ENCODE measurements around the gene EQTN. TPM values are rescaled to one million over a fixed set of nuclear protein-coding genes. Genes with fewer than 3 reads are reported as not detected.
"Not testable (repeated sequence)": the region's sequence is repeated elsewhere in the genome, so short reads cannot be mapped to it uniquely, and the experiment has no call there.

The EQTN gene
- total RNA-seq, 5 donors from 2014 or later (not counting 1 experiment from before 2014, with no cell fraction given): not detected

DNA sequence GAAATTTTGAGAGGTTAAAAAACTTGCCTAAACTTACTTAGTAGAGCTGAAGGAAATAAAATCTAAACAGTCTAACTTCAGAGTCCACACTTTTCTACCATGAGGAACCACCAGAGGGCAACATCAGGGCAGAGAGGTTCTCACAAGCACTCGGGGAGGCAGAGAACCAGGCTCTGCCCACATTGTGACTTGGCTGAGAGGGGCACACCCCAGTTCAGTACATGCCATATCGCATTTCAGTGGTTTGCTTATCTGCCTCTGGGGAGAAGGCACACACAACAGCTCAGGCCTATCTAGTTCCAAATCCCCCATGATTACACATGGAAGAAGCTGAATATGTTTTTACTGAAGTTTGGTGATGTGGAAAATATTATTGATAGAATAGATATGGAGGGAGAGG is 49.2 kb downstream of the EQTN start:
- H3K27ac ChIP-seq (ENCODE audit: low read length): no peak overlapping the region
- H3K4me1 Mint-ChIP-seq: no peaks in the 10 kb centered on the region
- H3K36me3 Mint-ChIP-seq: no peaks in the 10 kb centered on the region
- CTCF ChIA-PET: interaction anchor here in 1 of 2 donors (0.6 kb wide), 1 partner anchor 29 kb away, joined by 3 read pairs; no protein-coding TSS in a partner anchor
- no peak overlapping the region for H3K4me3 ChIP-seq (ENCODE audit: control insufficient read depth in 1 of 2, extremely low read depth in 1 of 2, low read length in 1 of 2)
- H3K27me3 ChIP-seq (replicated peaks in 1 of 2; ENCODE audit: control insufficient read depth in 2 of 2, extremely low read depth in 1 of 2, insufficient read depth in 2 of 2, low read length in 1 of 2): peaks cover 0 to 6% of the 10 kb centered on the region in 2 experiments
- H3K27me3 Mint-ChIP-seq: peaks cover 6 to 16% of the 10 kb centered on the region in 2 donors
- DNase-seq (no peak), ATAC-seq (replicated peaks in 1 of 4) (no peak)
- POLR2A ChIA-PET: no interaction called here
- H3K9me3 Mint-ChIP-seq: peaks cover 0 to 4% (median 4%) of the 10 kb centered on the region in 3 donors
- no peak overlapping the region for H3K4me3 Mint-ChIP-seq
- no peak overlapping the region for H3K27ac Mint-ChIP-seq
- H3K9me3 ChIP-seq: no peaks in the 10 kb centered on the region
- H3K36me3 ChIP-seq (ENCODE audit: control insufficient read depth in 2 of 2, extremely low read depth in 1 of 2, insufficient read depth in 1 of 2, low read length in 1 of 2): no peaks in the 10 kb centered on the region
- no peaks in the 10 kb centered on the region for H3K4me1 ChIP-seq (ENCODE audit: control insufficient read depth in 1 of 2, extremely low read depth in 1 of 2, insufficient read depth in 2 of 2, low read length in 2 of 2)
- WGBS (ENCODE audit: insufficient coverage): 9% methylated on average over 1 of the region's 2 CpGs

DNA sequence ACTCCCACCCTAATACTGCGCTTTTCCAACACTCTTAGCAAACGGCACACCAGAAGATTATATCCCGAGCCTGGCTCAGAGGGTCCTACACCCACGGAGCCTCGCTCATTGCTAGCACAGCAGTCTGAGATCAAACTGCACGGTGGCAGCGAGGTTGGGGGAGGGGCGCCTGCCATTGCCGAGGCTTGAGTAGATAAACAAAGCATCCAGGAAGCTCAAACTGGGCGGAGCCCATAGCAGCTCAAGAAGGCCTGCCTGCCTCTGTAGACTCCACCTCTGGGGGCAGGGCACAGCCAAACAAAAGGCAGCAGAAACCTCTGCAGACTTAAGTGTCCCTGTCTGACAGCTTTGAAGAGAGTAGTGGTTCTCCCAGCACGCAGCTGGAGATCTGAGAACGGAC is 57.3 kb downstream of the EQTN start:
- H3K36me3 Mint-ChIP-seq; H3K4me3 ChIP-seq (ENCODE audit: control insufficient read depth in 1 of 2, extremely low read depth in 1 of 2, low read length in 1 of 2); H3K27ac ChIP-seq (ENCODE audit: low read length); H3K27me3 Mint-ChIP-seq; H3K9me3 ChIP-seq; H3K36me3 ChIP-seq (ENCODE audit: control insufficient read depth in 2 of 2, extremely low read depth in 1 of 2, insufficient read depth in 1 of 2, low read length in 1 of 2); H3K27me3 ChIP-seq (replicated peaks in 1 of 2; ENCODE audit: control insufficient read depth in 2 of 2, extremely low read depth in 1 of 2, insufficient read depth in 2 of 2, low read length in 1 of 2); H3K4me3 Mint-ChIP-seq; CTCF ChIA-PET; H3K4me1 Mint-ChIP-seq; DNase-seq; H3K4me1 ChIP-seq (ENCODE audit: control insufficient read depth in 1 of 2, extremely low read depth in 1 of 2, insufficient read depth in 2 of 2, low read length in 2 of 2); H3K27ac Mint-ChIP-seq; ATAC-seq (replicated peaks in 1 of 4): not testable (repeated sequence)
- H3K9me3 Mint-ChIP-seq: peaks cover 7 to 20% (median 10%) of the 10 kb centered on the region in 3 donors
- POLR2A ChIA-PET: interaction anchor here in 1 of 2 donors (0.6 kb wide), 1 partner anchor 227 kb away, joined by 3 read pairs; no protein-coding TSS in a partner anchor
- 76% methylated on average over 7 of the region's 12 CpGs for WGBS (ENCODE audit: insufficient coverage)

Other genes starting within 250 kb of the EQTN start
- gene TEK, start 187.9 kb downstream of the EQTN start, total RNA-seq: under 1 TPM in 1 of 5 donors, not detected in 4; 0.16 TPM
- gene IFNK, start 227.1 kb upstream of the EQTN start, total RNA-seq: not detected
- under 1 TPM; 0.40 to 0.72 (median 0.56) TPM for gene MOB3B, start 232.7 kb upstream of the EQTN start, total RNA-seq